HUDEP-2 (cell line): ENCODE results near the gene NOX5.

Source experiments
- DNase-seq, 76 experiments: peaks; one replicate each; lab custom pipeline; 2025; ENCODE audit not compliant: unreplicated experiment in 76 of 76; lab: John Stamatoyannopoulos, UW

NOX5 gene

GRCh38 chr15:69094124-69094921, 79.8 kb downstream of the NOX5 start:
- DNase-seq, result no peak

- DNase-seq, result no peak
These were observed 80.8 kb downstream of the NOX5 start for GRCh38 chr15:69095274-69095673.

DNA sequence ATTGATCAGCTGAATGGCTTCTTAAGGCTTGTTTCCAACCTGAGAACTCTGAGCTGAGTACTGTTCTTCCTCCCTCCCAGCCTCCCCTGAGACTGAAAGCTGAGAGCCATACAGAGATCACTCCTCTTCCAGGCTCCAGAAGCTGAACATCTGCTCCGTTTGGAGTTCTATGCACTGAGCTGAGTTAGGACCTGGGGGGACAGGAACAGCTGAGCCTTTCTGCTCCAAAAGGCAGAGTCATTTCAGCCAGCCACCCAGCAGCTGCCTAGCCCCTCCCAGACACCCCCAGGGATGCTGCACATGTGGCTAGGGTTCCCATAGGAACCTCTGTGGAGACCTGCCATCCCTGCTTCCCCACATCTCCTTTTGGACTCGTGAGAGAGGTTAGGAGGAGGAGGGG, 81.7 kb downstream of the NOX5 start:
- DNase-seq, result no peak

- peak in 33 of 76 experiments; percentile 7 to 65 (median 26) for DNase-seq
These were observed 82.1 kb downstream of the NOX5 start for GRCh38 chr15:69096626-69097025.

DNA sequence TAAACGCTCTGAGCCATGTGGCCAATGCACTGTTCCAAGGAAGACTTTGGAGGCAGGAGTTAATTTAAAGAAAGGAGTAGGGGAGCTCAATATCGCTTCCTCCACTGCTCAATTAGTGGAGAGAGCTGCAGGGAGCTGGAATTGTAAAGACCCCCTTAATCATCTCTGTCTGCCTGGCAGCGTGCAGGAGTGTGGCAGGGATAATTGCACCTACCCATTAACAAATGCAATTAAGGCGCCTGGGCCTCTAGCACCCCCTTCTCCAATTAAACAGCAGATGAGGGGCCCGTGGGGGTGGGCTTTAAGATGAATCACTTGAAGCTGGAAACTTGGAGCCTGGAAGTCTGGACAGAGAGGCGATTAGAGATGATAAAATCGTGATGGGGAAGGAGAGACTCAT, 84.3 kb downstream of the NOX5 start:
- DNase-seq, result no peak

DNA sequence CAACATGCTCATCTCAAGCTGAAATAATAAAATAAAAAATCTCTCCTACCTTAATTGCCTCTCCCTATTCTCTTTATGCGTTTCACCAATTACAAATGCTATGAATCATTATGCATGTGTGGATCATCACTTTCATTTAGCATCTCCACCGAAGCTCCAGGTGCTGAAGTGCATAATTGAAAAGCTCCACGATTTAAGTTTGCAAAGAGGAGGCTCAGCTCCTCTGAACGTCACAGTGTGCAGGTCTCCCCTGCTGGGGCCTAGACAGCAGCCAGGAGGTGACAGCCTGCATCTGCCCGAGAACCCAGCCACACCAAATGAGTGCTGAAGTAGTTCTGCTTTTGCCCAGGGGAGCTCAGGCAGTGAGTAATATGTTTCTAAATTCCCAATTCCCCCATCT, 85.4 kb downstream of the NOX5 start:
- no peak for DNase-seq

- DNase-seq, result no peak
These were observed 86.3 kb downstream of the NOX5 start for GRCh38 chr15:69100821-69101220.

- no peak for DNase-seq
These were observed 89.7 kb downstream of the NOX5 start for GRCh38 chr15:69104050-69104750.

- DNase-seq, result no peak
These were observed 91.0 kb downstream of the NOX5 start for GRCh38 chr15:69105451-69105985.

DNA sequence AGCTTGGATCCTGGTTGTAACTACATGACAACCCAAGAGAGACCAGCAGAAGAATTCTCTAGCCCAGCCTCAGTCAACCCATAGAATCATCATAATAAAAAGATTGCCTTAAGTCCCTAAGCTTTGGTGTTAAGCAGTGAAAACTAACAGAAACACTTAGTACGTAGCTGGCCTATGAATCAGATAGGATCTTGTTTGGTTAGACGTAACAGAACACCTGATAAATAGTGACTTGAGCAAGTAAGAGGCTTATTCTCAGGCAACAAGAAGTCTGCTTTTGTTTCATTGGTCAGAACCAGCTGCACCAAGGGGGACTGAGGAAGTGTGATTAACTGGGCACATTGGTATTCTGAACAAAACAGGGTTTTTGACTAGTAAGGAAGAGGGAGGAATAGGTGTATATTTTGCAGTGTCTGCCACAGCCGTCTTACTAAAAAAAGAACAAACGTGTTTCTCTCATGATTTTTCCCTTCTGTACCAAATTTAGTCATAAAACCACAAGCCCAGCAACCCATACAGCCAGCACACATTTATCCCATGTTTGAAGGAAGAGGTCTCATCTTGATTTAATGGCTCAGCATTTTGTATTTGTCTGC, 92.6 kb downstream of the NOX5 start:
- DNase-seq, result no peak
